Psoas muscle (tissue), 8 donors: ENCODE measurements around the gene AFF4. TPM values are rescaled to one million over a fixed set of nuclear protein-coding genes. Genes with fewer than 3 reads are reported as not detected.
"Not testable (repeated sequence)": the region's sequence is repeated elsewhere in the genome, so short reads cannot be mapped to it uniquely, and the experiment has no call there.

ENCODE experiments used
- ATAC-seq, 4 donors: fragments of 200-7000 bp; cut with Tn5 transposase; one replicate each; pipeline ENCODE4 v1.9.1; 2020; ENCODE audit warnings: moderate library complexity in 3 of 4, mild to moderate bottlenecking in 2 of 4
- DNase-seq, 2 donors: peaks; one replicate each; pipeline ENCODE4 v3.0.0-alpha.2; 2020
- H3K27ac ChIP-seq: fragments of 200-600 bp; one replicate; pipeline ENCODE4 v1.8.0; 2022
- H3K27me3 ChIP-seq, 3 donors: fragments of 200-600 bp in 1 of 3; one replicate each; pipeline versions ENCODE4 v1.6.1 to v1.8.0; 2013 to 2022; ENCODE audit warnings: low read length in 2 of 3, mild to moderate bottlenecking in 2 of 3, moderate library complexity in 1 of 3; ENCODE audit not compliant: insufficient read depth in 3 of 3
- H3K36me3 ChIP-seq, 2 donors: fragments of 200-600 bp in 1 of 2; one replicate each; pipeline versions ENCODE4 v1.6.1 to v1.8.0; 2013 to 2022; ENCODE audit warnings: low read depth in 1 of 2, mild to moderate bottlenecking in 1 of 2, moderate library complexity in 1 of 2; ENCODE audit not compliant: insufficient read depth in 1 of 2
- H3K4me1 ChIP-seq: fragments of 200-600 bp; one replicate; pipeline ENCODE4 v1.8.0; 2022
- H3K4me3 ChIP-seq: fragments of 200-600 bp; one replicate; pipeline ENCODE4 v1.8.0; 2022; ENCODE audit warnings: mild to moderate bottlenecking
- H3K9me3 ChIP-seq: fragments of 200-600 bp; one replicate; pipeline ENCODE4 v1.8.0; 2022
- WGBS, 3 donors: extraction: QIAGEN DNeasy Blood & Tissue Kit; methylation state at CpG; one replicate each; pipeline versions ENCODE4 v1.1.6 to v1.1.7; 2013; 5-methylcytosine and 5-hydroxymethylcytosine counted together
- intact Hi-C, 2 donors: fragments of 100-400 bp; cut with DNase I; formaldehyde crosslinking; loops; one replicate each; pipeline versions ENCODE4 v1.11.0 to v1.14.2; 2022
- polyA plus RNA-seq, 3 donors: library from polyadenylated mRNA; stranded (reverse); fragments of 200-250 nt; gene quantifications; one replicate each; pipeline ENCODE4 v1.2.3, GENCODE V29; 2013
- total RNA-seq, 4 donors: library from RNA; stranded (reverse); fragmentation: NEBNext Ultra II Directional in 2 of 4; extraction: Animal tissue kit (Norgen Biotek cat#: 25700) in 2 of 4; gene quantifications; one replicate each; pipeline versions ENCODE4 v1.2.1 to v1.2.4, GENCODE V29; 2021 to 2023
- TF ChIP-seq, protein P1 (sequence below): fragments of 200-600 bp; IDR thresholded peaks from one replicate; pipeline ENCODE4 v1.8.0; 2022; ENCODE audit warnings: antibody characterized with exemption
- donor health status: healthy with polysubstance abuse.
- donor health status: DM: no; HTN: no; CAD: no; lungs with moderate emphysema.
- donor health status: Bipolar disorder and iron deficiency.
- donor health status: healthy.
- donor health status: DM: yes; HTN: yes; CAD: no.
- donor health status: DM: no; HTN: no; CAD: no.
- donor health status: DM: no; HTN: no; CAD: no.
- donor health status: DM: yes; HTN: yes; CAD: no.

The AFF4 gene
- total and polyA plus RNA-seq, 7 donors: 9.7 to 68.2 (median 49.6) TPM

DNA sequence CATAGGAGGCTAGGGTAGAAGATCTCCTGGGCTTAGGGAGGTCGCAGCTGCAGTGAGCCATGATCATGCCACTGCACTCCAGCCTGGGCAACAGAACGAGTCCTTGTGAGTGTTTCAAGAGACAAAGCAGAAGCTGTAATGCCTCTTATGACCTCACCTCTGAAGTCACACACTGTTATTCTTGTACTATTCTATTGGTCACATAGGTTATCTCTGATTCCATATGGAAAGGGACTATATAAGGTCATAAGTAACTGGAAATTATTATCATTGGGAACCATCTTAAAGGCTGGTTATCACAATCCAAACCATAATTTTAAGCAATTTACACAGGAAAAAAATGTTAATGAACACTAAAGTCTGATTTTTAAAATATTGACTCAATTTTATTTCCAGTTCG lies 17.9 kb upstream of the AFF4 start:
- no peaks in the 10 kb centered on the region for H3K4me1 ChIP-seq
- no peaks in the 10 kb centered on the region for H3K9me3 ChIP-seq
- 86 to 95% (median 89%) methylated on average over 3 of the region's 3 CpGs for WGBS, 3 donors
- H3K36me3 ChIP-seq: no peaks in the 10 kb centered on the region
- no peak overlapping the region for H3K27ac ChIP-seq
- TF ChIP-seq, protein P1, sequence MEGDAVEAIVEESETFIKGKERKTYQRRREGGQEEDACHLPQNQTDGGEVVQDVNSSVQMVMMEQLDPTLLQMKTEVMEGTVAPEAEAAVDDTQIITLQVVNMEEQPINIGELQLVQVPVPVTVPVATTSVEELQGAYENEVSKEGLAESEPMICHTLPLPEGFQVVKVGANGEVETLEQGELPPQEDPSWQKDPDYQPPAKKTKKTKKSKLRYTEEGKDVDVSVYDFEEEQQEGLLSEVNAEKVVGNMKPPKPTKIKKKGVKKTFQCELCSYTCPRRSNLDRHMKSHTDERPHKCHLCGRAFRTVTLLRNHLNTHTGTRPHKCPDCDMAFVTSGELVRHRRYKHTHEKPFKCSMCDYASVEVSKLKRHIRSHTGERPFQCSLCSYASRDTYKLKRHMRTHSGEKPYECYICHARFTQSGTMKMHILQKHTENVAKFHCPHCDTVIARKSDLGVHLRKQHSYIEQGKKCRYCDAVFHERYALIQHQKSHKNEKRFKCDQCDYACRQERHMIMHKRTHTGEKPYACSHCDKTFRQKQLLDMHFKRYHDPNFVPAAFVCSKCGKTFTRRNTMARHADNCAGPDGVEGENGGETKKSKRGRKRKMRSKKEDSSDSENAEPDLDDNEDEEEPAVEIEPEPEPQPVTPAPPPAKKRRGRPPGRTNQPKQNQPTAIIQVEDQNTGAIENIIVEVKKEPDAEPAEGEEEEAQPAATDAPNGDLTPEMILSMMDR: no peak
- H3K4me3 ChIP-seq: no peak overlapping the region
- no peaks in the 10 kb centered on the region for H3K27me3 ChIP-seq
- ATAC-seq (no peak), DNase-seq (no peak)
- intact Hi-C loops: no loop called here

DNA sequence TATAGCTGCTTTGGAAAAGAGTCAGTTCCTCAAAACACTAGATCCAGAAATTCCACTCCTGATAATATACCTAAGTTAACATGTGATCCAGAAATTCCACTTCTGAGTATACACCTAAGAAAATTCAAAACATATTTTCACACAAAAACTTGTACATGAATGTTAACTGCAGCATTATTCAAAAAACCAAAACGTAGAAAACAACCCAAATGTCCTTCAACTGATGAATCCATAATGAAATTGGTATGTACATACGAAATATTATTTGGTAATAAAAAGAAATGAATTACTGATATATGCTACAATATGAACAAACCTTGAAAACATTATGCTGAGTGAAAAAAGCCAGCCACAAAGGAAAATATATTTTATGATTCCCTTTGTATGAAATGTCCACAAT lies 16.5 kb upstream of the AFF4 start:
- no peak overlapping the region for H3K4me3 ChIP-seq
- H3K27me3 ChIP-seq: no peaks in the 10 kb centered on the region
- ATAC-seq: no peak
- DNase-seq: no peak
- no peaks in the 10 kb centered on the region for H3K9me3 ChIP-seq
- H3K4me1 ChIP-seq: no peaks in the 10 kb centered on the region
- TF ChIP-seq, protein P1: no peak
- intact Hi-C loops: no loop called here
- H3K36me3 ChIP-seq: no peaks in the 10 kb centered on the region
- no peak overlapping the region for H3K27ac ChIP-seq
- 69 to 82% (median 77%) methylated on average over 2 of the region's 2 CpGs for WGBS, 3 donors

DNA sequence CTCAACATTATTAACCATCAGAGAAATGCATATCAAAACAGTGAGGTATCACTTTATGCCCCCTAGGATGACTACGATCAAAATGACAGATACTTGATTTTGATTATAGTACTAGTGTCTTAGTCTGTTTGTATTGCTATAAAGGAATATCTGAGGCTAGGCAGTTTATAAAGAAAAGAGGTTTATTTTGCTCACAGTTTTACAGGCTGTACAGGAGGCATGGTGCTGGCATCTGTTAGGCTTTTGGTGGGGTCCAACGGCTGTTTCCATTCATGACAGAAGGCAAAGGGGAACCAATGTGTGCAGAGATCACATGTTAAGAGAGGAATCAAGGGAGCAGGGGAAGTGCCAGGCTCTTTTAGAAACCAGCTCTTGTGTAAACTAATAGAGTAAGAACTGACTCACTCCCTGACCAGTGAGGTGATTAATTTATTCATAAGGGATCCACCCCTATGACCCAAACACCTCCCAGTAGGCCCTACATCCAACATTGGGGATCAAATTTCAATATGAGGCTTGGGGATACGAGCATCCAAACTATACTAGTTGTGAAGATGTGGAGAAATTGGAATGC lies 16.0 kb upstream of the AFF4 start:
- H3K36me3 ChIP-seq: no peaks in the 10 kb centered on the region
- no peak overlapping the region for H3K4me3 ChIP-seq
- WGBS, 3 donors: 71 to 75% (median 73%) methylated on average over 3 of the region's 3 CpGs
- TF ChIP-seq, protein P1: no peak
- DNase-seq (no peak), ATAC-seq (no peak)
- no peak overlapping the region for H3K27ac ChIP-seq
- no peaks in the 10 kb centered on the region for H3K27me3 ChIP-seq
- no peaks in the 10 kb centered on the region for H3K4me1 ChIP-seq
- intact Hi-C loops: no loop called here
- H3K9me3 ChIP-seq: no peaks in the 10 kb centered on the region

DNA sequence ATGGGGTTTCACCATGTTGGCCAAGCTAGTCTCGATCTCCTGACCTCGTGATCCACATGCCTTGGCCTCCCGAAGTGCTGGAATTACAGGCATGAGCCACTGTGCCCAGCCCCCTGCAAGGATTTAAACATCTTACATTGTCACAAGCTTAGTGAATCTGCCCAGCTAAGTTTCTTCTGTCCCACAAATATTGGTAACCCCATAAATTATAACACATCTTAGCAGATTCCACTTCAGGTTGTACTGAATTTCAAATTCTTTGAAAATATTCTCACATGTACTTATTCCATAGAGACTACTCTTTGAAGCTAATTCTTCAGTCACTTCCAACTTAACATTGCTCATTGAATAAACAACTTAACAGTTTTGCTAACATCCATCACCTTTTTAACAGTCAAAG lies 13.4 kb upstream of the AFF4 start:
- Histone ChIP-seq H3K9me3 (no peaks in the 10 kb centered on the region), H3K27ac (no peak overlapping the region), H3K27me3 (no peaks in the 10 kb centered on the region), H3K4me3 (no peak overlapping the region), H3K4me1 (no peaks in the 10 kb centered on the region), H3K36me3 (no peaks in the 10 kb centered on the region)
- WGBS, 3 donors: 83 to 94% (median 87%) methylated on average over 3 of the region's 3 CpGs
- no peak for ATAC-seq
- intact Hi-C loops: no loop called here
- no peak for DNase-seq
- TF ChIP-seq, protein P1: no peak

DNA sequence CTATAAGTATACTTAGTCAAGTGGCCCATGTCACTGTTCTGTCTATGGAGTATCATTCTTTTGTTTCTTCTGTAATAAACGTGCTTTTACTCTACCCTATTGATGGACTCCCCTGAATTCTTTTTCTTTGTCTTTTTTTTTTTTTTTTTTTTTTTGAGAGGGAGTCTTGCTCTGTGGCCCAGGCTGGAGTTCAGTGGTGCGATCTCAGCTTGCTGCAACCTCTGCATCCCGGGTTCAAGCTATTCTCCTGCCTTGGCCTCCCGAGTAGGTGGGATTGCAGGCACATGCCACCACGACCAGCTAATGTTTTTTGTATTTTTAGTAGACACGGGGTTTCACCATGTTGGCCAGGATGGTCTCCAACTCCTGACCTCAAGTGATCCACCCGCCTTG lies 9.0 kb upstream of the AFF4 start:
- 89 to 93% (median 93%) methylated on average over 7 of the region's 7 CpGs for WGBS, 3 donors
- H3K9me3 ChIP-seq, intact Hi-C loops, H3K27me3 ChIP-seq, DNase-seq, H3K36me3 ChIP-seq, H3K4me3 ChIP-seq, ATAC-seq, H3K27ac ChIP-seq, H3K4me1 ChIP-seq: not testable (repeated sequence)
